ENCODE results near the gene RPAP3. TPM values are rescaled to one million over a fixed set of nuclear protein-coding genes. Genes with fewer than 3 reads are reported as not detected.

The RPAP3 gene
- total RNA-seq, 1 experiment from 2014 or later: 48.9 TPM

- no peak overlapping the region for H4K91ac ChIP-seq (ENCODE audit: insufficient read length, low read depth, low read length)
- no peak overlapping the region for H3K23ac ChIP-seq (ENCODE audit: insufficient read length, low read depth, low read length)
- H4K5ac ChIP-seq (ENCODE audit: insufficient read length, low read depth, low read length): no peak overlapping the region
- no peaks in the 10 kb centered on the region for H3K9me3 ChIP-seq (ENCODE audit: control insufficient read depth, low read depth, low read length)
- no peak for DNase-seq
- no peak overlapping the region for H2AFZ ChIP-seq (ENCODE audit: low read length)
- Mint-ChIP-seq H3K36me3 (ENCODE audit: insufficient read depth in 1 of 3, low read depth in 3 of 3) (peaks cover 10 to 62% (median 60%) of the 10 kb centered on the region in 3 experiments; a peak in 6 of 7 replicates), H3K4me1 (0 out of 4 replicates have a peak, but pooled peaks cover 0 to 2% of the 10 kb centered on the region in 2 experiments), H3K27ac (no peak overlapping the region), H3K27me3 (ENCODE audit: low read depth) (no peaks in the 10 kb centered on the region), H3K4me3 (no peak overlapping the region), H3K9me3 (no peaks in the 10 kb centered on the region)
- no peak overlapping the region for H2BK12ac ChIP-seq (ENCODE audit: insufficient read length, low read depth, low read length)
- no peak overlapping the region for H3K4me2 ChIP-seq (ENCODE audit: insufficient read depth, insufficient read length, low read length)
- no peaks in the 10 kb centered on the region for H4K20me1 ChIP-seq (ENCODE audit: control insufficient read depth, insufficient read depth, insufficient read length)
- no peaks in the 10 kb centered on the region for H3K27me3 ChIP-seq (ENCODE audit: insufficient read depth, low read length)
- no peaks in the 10 kb centered on the region for H3K4me1 ChIP-seq (ENCODE audit: insufficient read depth, low read length)
- H3T11ph ChIP-seq (ENCODE audit: low read length): no peak overlapping the region
- no peak overlapping the region for H3K27ac ChIP-seq (ENCODE audit: insufficient read length, low read depth, low read length)
- no peak overlapping the region for H2BK5ac ChIP-seq (ENCODE audit: insufficient read length, low read length)
- no peak overlapping the region for H2BK120ac ChIP-seq (ENCODE audit: low read depth, low read length, poor library complexity, severe bottlenecking)
- no peak overlapping the region for H3K4ac ChIP-seq (ENCODE audit: low read depth, low read length)
- H3K18ac ChIP-seq (ENCODE audit: insufficient read length, low read depth, low read length): no peak overlapping the region
- no peak overlapping the region for H2BK15ac ChIP-seq (ENCODE audit: low read depth, low read length)
- TF ChIP-seq CTCF (conservative IDR thresholded peaks at IDR 0.05): no peak
- H2AK5ac ChIP-seq (ENCODE audit: insufficient read length, low read length): no peak overlapping the region
- H3K79me1 ChIP-seq (ENCODE audit: insufficient read depth, low read depth, low read length, poor library complexity, severe bottlenecking): no peaks in the 10 kb centered on the region
- no peak overlapping the region for H4K8ac ChIP-seq (replicated peaks; ENCODE audit: insufficient read length, low read depth, low read length)
- no peak overlapping the region for H3K9ac ChIP-seq (ENCODE audit: extremely low read depth, insufficient read length, low read length)
- no CpG with 5 or more reads among the region's 4 CpGs for WGBS (ENCODE audit: extremely low coverage, insufficient read length, low lambda C conversion rate)
- H3K14ac ChIP-seq (ENCODE audit: insufficient read depth, low read length): no peak overlapping the region
- H2BK20ac ChIP-seq (ENCODE audit: low read depth, low read length, poor library complexity, severe bottlenecking): no peak overlapping the region
- no peaks in the 10 kb centered on the region for H3K23me2 ChIP-seq (ENCODE audit: insufficient read length, low read depth, low read length, poor library complexity, severe bottlenecking)
- H3K56ac ChIP-seq (ENCODE audit: insufficient read length, low read depth, low read length): no peak overlapping the region
- H3K79me2 ChIP-seq (ENCODE audit: insufficient read depth, low read length): no peaks in the 10 kb centered on the region
These were observed 7.8 kb downstream of the RPAP3 start for GRCh38 chr12:47698055-47698454.

Measured in H9 (cell line).